GM23248 (cell line): ENCODE measurements around the gene VPS13D. TPM values are rescaled to one million over a fixed set of nuclear protein-coding genes. Genes with fewer than 3 reads are reported as not detected.

ENCODE experiments used
- DNase-seq: peaks from one replicate; pipeline ENCODE4 v3.0.0-alpha.2; 2015
- H2AFZ ChIP-seq: fragments of 200-600 bp; sonication (generic); 2 replicates; pipeline ENCODE4 v1.6.1; 2016; ENCODE audit warnings: antibody characterized with exemption
- H3F3A ChIP-seq: fragments of 200-600 bp; sonication (generic); 2 replicates; pipeline ENCODE4 v1.6.1; 2016; ENCODE audit warnings: mild to moderate bottlenecking, antibody characterized with exemption, mixed run types; ENCODE audit not compliant: insufficient read depth
- H3K27ac ChIP-seq: fragments of 200-600 bp; sonication (generic); 2 replicates; pipeline ENCODE4 v1.5.1; 2016; ENCODE audit warnings: mild to moderate bottlenecking
- H3K27me3 ChIP-seq: fragments of 200-600 bp; sonication (generic); replicated peaks from 2 replicates; pipeline ENCODE4 v1.6.1; 2016; ENCODE audit warnings: mild to moderate bottlenecking; ENCODE audit not compliant: insufficient read depth
- H3K36me3 ChIP-seq: fragments of 200-600 bp; sonication (generic); 2 replicates; pipeline ENCODE4 v1.6.1; 2016; ENCODE audit warnings: low read depth, mild to moderate bottlenecking
- H3K4me1 ChIP-seq: fragments of 200-600 bp; sonication (generic); 2 replicates; pipeline ENCODE4 v1.6.1; 2016; ENCODE audit warnings: mild to moderate bottlenecking; ENCODE audit not compliant: insufficient read depth
- H3K4me2 ChIP-seq: fragments of 200-600 bp; sonication (generic); one replicate; pipeline ENCODE4 v1.6.1; 2016; ENCODE audit warnings: mild to moderate bottlenecking; ENCODE audit not compliant: unreplicated experiment
- H3K4me3 ChIP-seq: fragments of 200-600 bp; sonication (generic); 2 replicates; pipeline ENCODE4 v1.5.1; 2016; ENCODE audit warnings: mild to moderate bottlenecking
- H3K79me2 ChIP-seq: fragments of 200-600 bp; sonication (generic); 2 replicates; pipeline ENCODE4 v1.6.1; 2016; ENCODE audit warnings: mild to moderate bottlenecking; ENCODE audit not compliant: insufficient read depth
- H3K9ac ChIP-seq: fragments of 200-600 bp; sonication (generic); 2 replicates; pipeline ENCODE4 v1.6.1; 2016; ENCODE audit warnings: mild to moderate bottlenecking
- H3K9me2 ChIP-seq: fragments of 200-600 bp; sonication (generic); 2 replicates; pipeline ENCODE4 v1.6.1; 2016; ENCODE audit warnings: mixed run types, mild to moderate bottlenecking, moderate library complexity; ENCODE audit not compliant: insufficient read depth
- H3K9me3 ChIP-seq: fragments of 200-600 bp; sonication (generic); one replicate; pipeline ENCODE4 v1.6.1; 2017; ENCODE audit warnings: low read depth
- H4K20me1 ChIP-seq: fragments of 200-600 bp; sonication (generic); 2 replicates; pipeline ENCODE4 v1.6.0; 2016; ENCODE audit not compliant: insufficient read depth
- EZH2 ChIP-seq: fragments of 200-600 bp; sonication (generic); IDR thresholded peaks from 2 replicates; pipeline ENCODE4 v1.6.1; 2018; ENCODE audit warnings: antibody characterized with exemption, mild to moderate bottlenecking; ENCODE audit not compliant: insufficient read depth, poor library complexity, severe bottlenecking
- EZH2phosphoT487 ChIP-seq: fragments of 200-600 bp; sonication (generic); IDR thresholded peaks from 2 replicates; pipeline ENCODE4 v1.6.1; 2018; ENCODE audit warnings: antibody characterized with exemption, moderate library complexity, mild to moderate bottlenecking, low read depth; ENCODE audit not compliant: insufficient read depth
- WGBS, 2 experiments: methylation state at CpG; one replicate each; pipeline ENCODE4 v1.1.6; 2015 to 2017; ENCODE audit warnings: low lambda C conversion rate in 2 of 2, low coverage in 1 of 2; ENCODE audit errors: missing lambda C conversion rate in 2 of 2; 5-methylcytosine and 5-hydroxymethylcytosine counted together
- in situ Hi-C: fragments of 300-500 bp; cut with MboI; formaldehyde crosslinking; loops from 2 replicates; pipeline ENCODE4 v1.15.0; 2020
- polyA plus RNA-seq: library from polyadenylated mRNA; unstranded; fragments of >200 nt; fragmentation: Nextera tagmentation; extraction: Ambion mirVana; gene quantifications from 2 replicates; pipeline ENCODE4 v1.2.1, GENCODE V29; 2016
- total RNA-seq: library from RNA; depleted of rRNA; stranded (reverse); fragments of >200 nt; shearing (Covaris generic); gene quantifications from 2 replicates; pipeline ENCODE4 v1.2.3, GENCODE V29; 2014

VPS13D gene
- total and polyA plus RNA-seq, 2 experiments from 2014 or later = 6.8 to 16.4 TPM

DNA sequence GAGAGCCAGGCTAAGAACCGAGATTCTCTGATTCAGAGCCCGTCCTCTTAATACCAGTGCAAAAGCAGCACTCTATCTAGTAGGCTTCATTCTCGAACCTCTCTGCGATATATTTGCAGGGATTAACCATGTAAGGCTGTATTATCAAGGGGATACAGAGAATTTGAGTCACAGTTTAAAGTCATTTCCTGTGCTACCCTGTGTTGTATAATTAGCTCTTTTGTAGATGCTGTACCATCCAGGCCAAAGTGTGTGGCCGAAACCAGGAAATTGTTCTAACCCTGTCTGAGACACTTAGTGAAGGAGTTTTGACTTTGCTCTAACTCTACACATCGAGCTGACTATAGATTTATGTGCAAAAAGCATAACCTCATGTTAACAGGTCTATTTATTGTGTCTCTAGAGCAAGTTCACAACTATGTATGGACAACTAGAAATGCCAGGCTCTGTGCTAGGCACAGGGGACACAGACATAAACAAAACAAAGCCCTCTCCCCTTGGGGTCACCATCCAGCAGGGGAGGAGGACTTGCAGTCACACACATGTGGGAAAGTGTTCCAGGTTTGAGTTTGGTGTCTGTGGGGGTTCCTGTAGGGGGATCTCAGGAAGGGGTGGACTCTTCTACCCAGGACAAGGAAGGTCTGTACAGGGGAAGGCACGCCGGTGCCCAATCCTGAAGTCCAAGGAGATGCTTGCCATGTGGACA, 206.0 kb downstream of the VPS13D start:
- no peak for DNase-seq
- Histone ChIP-seq H3K4me1 (peaks cover 56% of the 10 kb centered on the region), H4K20me1 (no peaks in the 10 kb centered on the region), H2AFZ (no peak overlapping the region), H3K9ac (no peak overlapping the region), H3K27ac (no peak overlapping the region), H3K4me2 (no peak overlapping the region), H3F3A (peaks cover 39% of the 10 kb centered on the region), H3K9me3 (no peaks in the 10 kb centered on the region), H3K79me2 (no peaks in the 10 kb centered on the region), H3K4me3 (no peak overlapping the region), H3K36me3 (no peaks in the 10 kb centered on the region), H3K9me2 (no peaks in the 10 kb centered on the region), H3K27me3 (no peaks in the 10 kb centered on the region)
- 80 to 85% methylated on average over 8 of the region's 8 CpGs for WGBS, 2 experiments
- in situ Hi-C loops = no loop called here
- TF ChIP-seq EZH2 (no peak), EZH2phosphoT487 (no peak)

DNA sequence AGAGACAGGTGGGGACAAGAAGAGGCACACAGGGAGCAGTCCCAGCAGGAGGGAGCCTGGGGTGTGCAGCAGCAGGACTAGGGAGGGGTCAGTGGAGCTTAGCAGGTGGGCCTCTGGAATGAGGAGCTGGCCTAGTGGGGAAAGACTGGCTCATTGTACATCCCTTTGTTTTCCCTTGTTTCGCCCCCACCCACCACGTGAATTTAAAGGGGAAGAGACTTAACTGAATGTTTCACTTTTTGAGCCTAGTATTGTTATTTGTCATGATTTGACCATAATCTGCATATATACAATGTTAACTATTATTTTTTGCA, 206.5 kb downstream of the VPS13D start:
- peak overlapping the region; percentile 68; the same call in 1 of the 2 replicates for H3K27ac ChIP-seq
- no peak overlapping the region for H2AFZ ChIP-seq
- peaks cover 39% of the 10 kb centered on the region for H3F3A ChIP-seq
- no peaks in the 10 kb centered on the region for H3K36me3 ChIP-seq
- TF ChIP-seq EZH2 = no peak
- no peak for TF ChIP-seq EZH2phosphoT487
- H3K4me2 ChIP-seq = no peak overlapping the region
- 95 to 98% methylated on average over 2 of the region's 2 CpGs for WGBS, 2 experiments
- no peak for DNase-seq
- no peaks in the 10 kb centered on the region for H4K20me1 ChIP-seq
- no peak overlapping the region for H3K4me3 ChIP-seq
- H3K9me3 ChIP-seq = no peaks in the 10 kb centered on the region
- H3K79me2 ChIP-seq = no peaks in the 10 kb centered on the region
- H3K27me3 ChIP-seq = no peaks in the 10 kb centered on the region
- H3K9me2 ChIP-seq = no peaks in the 10 kb centered on the region
- in situ Hi-C loops = no loop called here
- H3K9ac ChIP-seq = no peak overlapping the region
- peaks cover 56% of the 10 kb centered on the region for H3K4me1 ChIP-seq

DNA sequence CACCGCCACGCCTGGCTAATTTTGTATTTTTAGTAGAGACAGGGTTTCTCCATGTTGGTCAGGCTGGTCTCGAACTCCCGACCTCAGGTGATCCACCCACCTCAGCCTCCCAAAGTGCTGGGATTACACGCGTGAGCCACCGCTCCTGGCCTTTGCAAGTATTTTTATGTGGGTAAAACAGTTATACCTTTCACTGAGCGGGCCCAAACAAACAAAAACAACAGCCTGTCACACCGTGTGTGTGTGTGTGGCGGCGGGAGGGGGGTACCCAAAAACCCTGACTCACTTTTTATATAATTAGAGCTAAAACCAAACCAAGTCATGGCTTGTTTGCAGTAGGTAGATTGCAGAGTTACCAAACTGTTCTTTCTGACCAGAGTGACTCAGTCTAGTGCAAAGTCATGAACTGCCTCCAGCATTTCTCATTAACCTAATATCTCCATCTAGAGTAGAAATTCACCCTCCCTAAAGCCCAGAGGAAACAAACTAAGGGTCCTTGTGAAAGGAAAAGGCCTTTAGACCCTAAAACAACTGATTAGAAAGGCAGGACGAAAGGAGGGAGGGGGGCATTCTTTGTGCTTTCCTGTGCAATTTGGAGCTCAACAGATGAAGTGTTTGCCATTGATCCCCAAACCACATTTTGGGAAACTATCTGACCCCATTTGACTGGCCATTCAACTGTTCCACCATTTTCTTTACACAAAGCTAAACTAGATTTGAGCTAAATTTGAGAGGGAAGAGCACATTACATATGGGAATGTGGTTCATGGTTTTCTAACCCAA, 207.2 kb downstream of the VPS13D start:
- Histone ChIP-seq H3K4me1 (peaks cover 56% of the 10 kb centered on the region), H3K9me2 (no peaks in the 10 kb centered on the region), H3F3A (peaks cover 39% of the 10 kb centered on the region), H3K27me3 (no peaks in the 10 kb centered on the region), H3K4me2 (peak overlapping the region; percentile 11), H4K20me1 (no peaks in the 10 kb centered on the region), H3K4me3 (no peak overlapping the region), H3K9ac (no peak overlapping the region), H2AFZ (no peak overlapping the region), H3K36me3 (no peaks in the 10 kb centered on the region), H3K27ac (peak overlapping the region; percentile 68), H3K79me2 (no peaks in the 10 kb centered on the region), H3K9me3 (no peaks in the 10 kb centered on the region)
- peak; percentile 86 for DNase-seq
- in situ Hi-C loops = no loop called here
- 69 to 71% methylated on average over 12 of the region's 12 CpGs for WGBS, 2 experiments
- TF ChIP-seq EZH2 = no peak
- TF ChIP-seq EZH2phosphoT487 = no peak

DNA sequence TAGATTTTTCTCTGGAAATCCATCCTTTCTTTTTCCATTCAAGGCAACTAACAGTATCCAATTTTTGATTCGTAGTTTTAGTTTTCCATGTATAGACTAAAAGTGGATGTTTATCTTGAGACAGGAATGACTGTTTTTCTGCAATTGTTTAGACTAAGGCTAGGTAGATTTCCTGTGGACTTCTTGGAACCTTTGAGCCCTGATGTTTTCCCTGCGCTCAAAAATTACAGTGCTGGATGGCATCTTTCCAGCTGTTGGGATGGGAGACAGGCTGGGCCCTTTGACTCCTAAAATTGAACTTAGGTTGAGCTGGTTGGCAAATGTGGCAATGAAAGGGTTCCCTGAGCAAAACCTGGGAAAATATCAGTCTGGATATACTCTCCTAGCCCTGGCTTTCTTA, 207.8 kb downstream of the VPS13D start:
- Histone ChIP-seq H3K9me2 (no peaks in the 10 kb centered on the region), H4K20me1 (no peaks in the 10 kb centered on the region), H3K36me3 (no peaks in the 10 kb centered on the region), H3K9ac (no peak overlapping the region), H3K9me3 (no peaks in the 10 kb centered on the region), H3K4me2 (peak overlapping the region; percentile 11), H3K79me2 (no peaks in the 10 kb centered on the region), H3F3A (peaks cover 39% of the 10 kb centered on the region), H3K4me1 (peaks cover 56% of the 10 kb centered on the region), H2AFZ (no peak overlapping the region), H3K27me3 (no peaks in the 10 kb centered on the region), H3K4me3 (no peak overlapping the region), H3K27ac (peak overlapping the region; percentile 68)
- in situ Hi-C loops = no loop called here
- no peak for DNase-seq
- 95 to 98% methylated on average over 2 of the region's 2 CpGs for WGBS, 2 experiments
- TF ChIP-seq EZH2 = no peak
- no peak for TF ChIP-seq EZH2phosphoT487
